Nephron (organoid): ENCODE results near the gene RAB14.

Experiments used
- H3K27ac Mint-ChIP-seq, 3 experiments: 2 replicates each; pipeline ENCODE4 v1.8.0; 2020; ENCODE audit warnings: mixed read lengths in 3 of 3, mild to moderate bottlenecking in 2 of 3, moderate library complexity in 1 of 3
- H3K27me3 Mint-ChIP-seq: 2 replicates; pipeline ENCODE4 v1.8.0; 2021; ENCODE audit warnings: low read depth, mild to moderate bottlenecking, moderate library complexity, mixed read lengths
- H3K36me3 Mint-ChIP-seq: 2 replicates; pipeline ENCODE4 v1.8.0; 2020; ENCODE audit warnings: low read depth, mixed read lengths
- H3K4me1 Mint-ChIP-seq: 2 replicates; pipeline ENCODE4 v1.8.0; 2020; ENCODE audit warnings: mixed read lengths
- H3K4me3 Mint-ChIP-seq, 3 experiments: 2 replicates each; pipeline ENCODE4 v1.8.0; 2020; ENCODE audit warnings: mild to moderate bottlenecking in 3 of 3, mixed read lengths in 3 of 3, moderate library complexity in 2 of 3
- H3K9me3 Mint-ChIP-seq: 2 replicates; pipeline ENCODE4 v1.8.0; 2020; ENCODE audit warnings: mixed read lengths
- TF ChIP-seq, protein P1 (sequence below), 3 experiments: fragments of 200-600 bp; sonication (generic); IDR thresholded peaks; one replicate each; pipeline ENCODE4 v1.5.0; 2021; ENCODE audit warnings: antibody characterized with exemption in 3 of 3; ENCODE audit not compliant: unreplicated experiment in 3 of 3

The RAB14 gene

GRCh38 chr9:121207371-121207940 lies 5.8 kb upstream of the RAB14 start:
- Mint-ChIP-seq H3K4me1 (no peaks in the 10 kb centered on the region), H3K9me3 (no peaks in the 10 kb centered on the region)

GRCh38 chr9:121206516-121207370 lies 5.1 kb upstream of the RAB14 start:
- no peak overlapping the region for H3K27ac Mint-ChIP-seq
- H3K4me3 Mint-ChIP-seq, result no peak overlapping the region
- TF ChIP-seq, protein P1, sequence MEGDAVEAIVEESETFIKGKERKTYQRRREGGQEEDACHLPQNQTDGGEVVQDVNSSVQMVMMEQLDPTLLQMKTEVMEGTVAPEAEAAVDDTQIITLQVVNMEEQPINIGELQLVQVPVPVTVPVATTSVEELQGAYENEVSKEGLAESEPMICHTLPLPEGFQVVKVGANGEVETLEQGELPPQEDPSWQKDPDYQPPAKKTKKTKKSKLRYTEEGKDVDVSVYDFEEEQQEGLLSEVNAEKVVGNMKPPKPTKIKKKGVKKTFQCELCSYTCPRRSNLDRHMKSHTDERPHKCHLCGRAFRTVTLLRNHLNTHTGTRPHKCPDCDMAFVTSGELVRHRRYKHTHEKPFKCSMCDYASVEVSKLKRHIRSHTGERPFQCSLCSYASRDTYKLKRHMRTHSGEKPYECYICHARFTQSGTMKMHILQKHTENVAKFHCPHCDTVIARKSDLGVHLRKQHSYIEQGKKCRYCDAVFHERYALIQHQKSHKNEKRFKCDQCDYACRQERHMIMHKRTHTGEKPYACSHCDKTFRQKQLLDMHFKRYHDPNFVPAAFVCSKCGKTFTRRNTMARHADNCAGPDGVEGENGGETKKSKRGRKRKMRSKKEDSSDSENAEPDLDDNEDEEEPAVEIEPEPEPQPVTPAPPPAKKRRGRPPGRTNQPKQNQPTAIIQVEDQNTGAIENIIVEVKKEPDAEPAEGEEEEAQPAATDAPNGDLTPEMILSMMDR (IDR thresholded peaks at IDR 0.05; ENCODE audit: unreplicated experiment in 3 of 3), result no peak
- no peaks in the 10 kb centered on the region for H3K36me3 Mint-ChIP-seq
- no peaks in the 10 kb centered on the region for H3K27me3 Mint-ChIP-seq
- H3K9me3 Mint-ChIP-seq, result no peaks in the 10 kb centered on the region
- no peaks in the 10 kb centered on the region for H3K4me1 Mint-ChIP-seq

More at GRCh38 chr9:121207371-121207940, 5.8 kb upstream of the RAB14 start:
- no peaks in the 10 kb centered on the region for H3K27me3 Mint-ChIP-seq
- H3K27ac Mint-ChIP-seq, result no peak overlapping the region
- H3K4me3 Mint-ChIP-seq, result no peak overlapping the region
- TF ChIP-seq, protein P1 (IDR thresholded peaks at IDR 0.05; ENCODE audit: unreplicated experiment in 3 of 3), result no peak
- H3K36me3 Mint-ChIP-seq, result no peaks in the 10 kb centered on the region

DNA sequence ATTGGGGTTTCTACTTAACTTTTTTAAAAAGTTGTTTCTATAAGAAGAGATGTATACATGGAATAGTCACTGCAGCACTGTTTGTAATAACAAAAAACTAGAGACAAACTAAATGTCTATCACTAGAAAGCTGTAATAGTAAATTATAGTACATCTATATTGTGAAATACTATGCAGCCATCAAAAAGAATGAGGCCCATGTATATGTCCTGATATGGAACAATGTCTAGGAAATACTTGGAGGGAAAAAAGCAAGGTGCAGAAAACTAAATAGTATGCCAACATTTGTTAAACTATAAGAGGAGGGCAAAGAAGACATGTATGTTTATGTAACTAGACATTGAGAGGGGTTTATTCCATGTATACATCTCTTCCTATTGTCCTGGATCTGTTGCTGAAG lies 2.9 kb upstream of the RAB14 start:
- Mint-ChIP-seq H3K27me3 (no peaks in the 10 kb centered on the region), H3K4me1 (peaks cover 10% of the 10 kb centered on the region), H3K36me3 (no peaks in the 10 kb centered on the region), H3K9me3 (no peaks in the 10 kb centered on the region), H3K27ac (no peak overlapping the region), H3K4me3 (no peak overlapping the region)
- TF ChIP-seq, protein P1 (IDR thresholded peaks at IDR 0.05; ENCODE audit: unreplicated experiment in 3 of 3), result no peak

- no peaks in the 10 kb centered on the region for H3K9me3 Mint-ChIP-seq
- peak overlapping the region in 2 of 3 experiments; percentile 13 to 29 for H3K4me3 Mint-ChIP-seq
- H3K27me3 Mint-ChIP-seq, result no peaks in the 10 kb centered on the region
- H3K4me1 Mint-ChIP-seq, result peaks cover 15% of the 10 kb centered on the region
- TF ChIP-seq, protein P1 (IDR thresholded peaks at IDR 0.05; ENCODE audit: unreplicated experiment in 3 of 3), result no peak
- H3K27ac Mint-ChIP-seq, result no peak overlapping the region
- no peaks in the 10 kb centered on the region for H3K36me3 Mint-ChIP-seq
Observed at GRCh38 chr9:121204121-121204520, 2.5 kb upstream of the RAB14 start.

GRCh38 chr9:121201045-121201737 lies 478 bp downstream of the RAB14 start:
- peak overlapping the region; percentile 84 to 98 (median 98) for H3K27ac Mint-ChIP-seq
- TF ChIP-seq, protein P1 (IDR thresholded peaks at IDR 0.05; ENCODE audit: unreplicated experiment in 3 of 3), result no peak
- H3K9me3 Mint-ChIP-seq, result no peaks in the 10 kb centered on the region
- H3K36me3 Mint-ChIP-seq, result no peaks in the 10 kb centered on the region
- H3K4me1 Mint-ChIP-seq, result peaks cover 43% of the 10 kb centered on the region
- H3K27me3 Mint-ChIP-seq, result no peaks in the 10 kb centered on the region
- peak overlapping the region; percentile 93 to 97 (median 97) for H3K4me3 Mint-ChIP-seq
